Peyer's patch (tissue), 4 donors: ENCODE measurements around the gene CYP1A2.

ENCODE experiments used
- POLR2A ChIP-seq, 2 donors: fragments of 450-650 bp; IDR thresholded peaks; one replicate each; pipeline ENCODE4 v1.5.1; 2017; ENCODE audit warnings: antibody characterized with exemption in 2 of 2, mild to moderate bottlenecking in 2 of 2, moderate library complexity in 2 of 2
- TF ChIP-seq, protein P1 (sequence below), 6 experiments: fragments of 450-650 bp in 4 of 6; fragments of 200-600 bp in 2 of 6; sonication (generic) in 1 of 6; IDR thresholded peaks; one replicate each; pipeline ENCODE4 v1.5.1; 2017 to 2019; ENCODE audit warnings: antibody characterized with exemption in 6 of 6, mild to moderate bottlenecking in 3 of 6, moderate library complexity in 1 of 6

DNA sequence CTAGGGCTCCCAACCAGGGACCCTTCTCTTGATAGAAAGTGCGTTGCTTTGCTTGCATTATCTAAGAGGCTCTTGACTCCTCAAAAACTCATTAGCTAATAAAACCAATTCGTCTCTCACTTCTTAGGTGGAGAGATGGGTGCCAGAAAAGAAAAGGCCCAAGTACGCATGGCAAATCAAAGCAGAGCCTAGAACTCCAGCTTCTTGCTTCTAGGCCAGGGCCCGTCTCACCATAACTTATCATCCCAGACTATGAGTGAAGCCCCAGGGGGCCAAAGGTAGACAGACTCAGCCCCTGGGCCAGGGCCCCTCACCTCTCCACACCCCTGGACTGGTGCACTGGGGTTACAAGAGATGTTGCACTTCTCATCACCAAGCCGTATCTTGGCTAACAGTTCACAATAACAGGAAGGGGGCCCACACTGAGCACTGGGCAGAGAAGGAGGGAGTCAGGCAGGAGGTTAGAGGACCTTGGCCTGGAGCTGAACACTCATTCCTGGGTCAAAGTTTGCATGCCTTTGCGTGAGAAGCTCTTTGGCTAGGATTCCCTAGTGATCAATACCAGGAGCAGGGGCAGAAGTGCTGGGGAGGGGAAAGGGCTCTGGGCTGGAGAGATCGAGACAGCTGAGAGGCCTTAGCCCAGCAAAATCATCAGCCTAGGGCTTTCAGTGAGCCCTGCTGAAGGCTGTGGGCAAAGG lies 17.9 kb upstream of the CYP1A2 start:
- TF ChIP-seq, protein P1, sequence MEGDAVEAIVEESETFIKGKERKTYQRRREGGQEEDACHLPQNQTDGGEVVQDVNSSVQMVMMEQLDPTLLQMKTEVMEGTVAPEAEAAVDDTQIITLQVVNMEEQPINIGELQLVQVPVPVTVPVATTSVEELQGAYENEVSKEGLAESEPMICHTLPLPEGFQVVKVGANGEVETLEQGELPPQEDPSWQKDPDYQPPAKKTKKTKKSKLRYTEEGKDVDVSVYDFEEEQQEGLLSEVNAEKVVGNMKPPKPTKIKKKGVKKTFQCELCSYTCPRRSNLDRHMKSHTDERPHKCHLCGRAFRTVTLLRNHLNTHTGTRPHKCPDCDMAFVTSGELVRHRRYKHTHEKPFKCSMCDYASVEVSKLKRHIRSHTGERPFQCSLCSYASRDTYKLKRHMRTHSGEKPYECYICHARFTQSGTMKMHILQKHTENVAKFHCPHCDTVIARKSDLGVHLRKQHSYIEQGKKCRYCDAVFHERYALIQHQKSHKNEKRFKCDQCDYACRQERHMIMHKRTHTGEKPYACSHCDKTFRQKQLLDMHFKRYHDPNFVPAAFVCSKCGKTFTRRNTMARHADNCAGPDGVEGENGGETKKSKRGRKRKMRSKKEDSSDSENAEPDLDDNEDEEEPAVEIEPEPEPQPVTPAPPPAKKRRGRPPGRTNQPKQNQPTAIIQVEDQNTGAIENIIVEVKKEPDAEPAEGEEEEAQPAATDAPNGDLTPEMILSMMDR (IDR thresholded peaks at IDR 0.05) = no peak
- TF ChIP-seq POLR2A (IDR thresholded peaks at IDR 0.05) = no peak
